SJCRH30 (cell line): Measurements from ENCODE around the gene STPG2. TPM values are rescaled to one million over a fixed set of nuclear protein-coding genes. Genes with fewer than 3 reads are reported as not detected.

Source experiments
- DNase-seq, 2 experiments: peaks; one replicate each; pipeline ENCODE4 v3.0.0-alpha.2; 2015 to 2020
- H3K27ac ChIP-seq: fragments of 250-450 bp; sonication (Bioruptor Pico); 2 replicates; pipeline ENCODE4 v1.5.1; 2020; ENCODE audit warnings: mild to moderate bottlenecking, moderate library complexity
- H3K27me3 ChIP-seq: fragments of 250-450 bp; sonication (Bioruptor Pico); 2 replicates; pipeline ENCODE4 v1.5.1; 2020; ENCODE audit warnings: mild to moderate bottlenecking, moderate library complexity
- H3K36me3 ChIP-seq: fragments of 250-450 bp; sonication (Bioruptor Pico); 2 replicates; pipeline ENCODE4 v1.5.1; 2020; ENCODE audit warnings: mild to moderate bottlenecking, moderate library complexity
- H3K4me1 ChIP-seq: fragments of 250-450 bp; sonication (Bioruptor Pico); 2 replicates; pipeline ENCODE4 v1.5.1; 2020; ENCODE audit warnings: mild to moderate bottlenecking, moderate library complexity
- H3K4me3 ChIP-seq: fragments of 250-450 bp; sonication (Bioruptor Pico); 2 replicates; pipeline ENCODE4 v1.5.1; 2020; ENCODE audit warnings: mild to moderate bottlenecking, moderate library complexity
- H3K9me3 ChIP-seq: fragments of 250-450 bp; sonication (Bioruptor Pico); replicated peaks from 2 replicates; pipeline ENCODE4 v1.5.1; 2020; ENCODE audit warnings: mild to moderate bottlenecking, moderate library complexity
- total RNA-seq: library from RNA; depleted of rRNA; stranded (reverse); fragments of >200 nt; shearing (Covaris generic); gene quantifications from 2 replicates; pipeline ENCODE4 v1.2.3, GENCODE V29; 2014; rRNA removed

The STPG2 gene
- total RNA-seq: not detected in 2 replicates

- no peaks in the 10 kb centered on the region for H3K9me3 ChIP-seq
- DNase-seq: peak; percentile 85 to 88
- peak within 1 kb of the TSS; percentile 59 for H3K4me3 ChIP-seq
- H3K27ac ChIP-seq: peak within 1 kb of the TSS; percentile 38; the same call in 1 of the 2 replicates
- H3K36me3 ChIP-seq: no peaks in the 10 kb centered on the region
- no peaks in the 10 kb centered on the region for H3K27me3 ChIP-seq
- H3K4me1 ChIP-seq: no peaks in the 10 kb centered on the region; the same call in 1 of the 2 replicates
Observed at GRCh38 chr4:98143001-98143899, at the start of gene STPG2. TSS of gene STPG2 (minus strand) at chr4:98143476.

- no peak overlapping the region for H3K4me3 ChIP-seq
- DNase-seq: no peak
- H3K27me3 ChIP-seq: no peaks in the 10 kb centered on the region
- H3K36me3 ChIP-seq: no peaks in the 10 kb centered on the region
- no peak overlapping the region for H3K27ac ChIP-seq
- no peaks in the 10 kb centered on the region for H3K4me1 ChIP-seq
- H3K9me3 ChIP-seq: no peaks in the 10 kb centered on the region; the same call in 1 of the 2 replicates
Observed at GRCh38 chr4:98185279-98185678, 42.0 kb upstream of the STPG2 start.

GRCh38 chr4:98181809-98182208 is 38.5 kb upstream of the STPG2 start:
- Histone ChIP-seq H3K27me3 (0 out of 2 replicates have a peak, but pooled peaks cover 5% of the 10 kb centered on the region), H3K4me1 (no peaks in the 10 kb centered on the region; the same call in 1 of the 2 replicates), H3K27ac (no peak overlapping the region), H3K4me3 (no peak overlapping the region), H3K36me3 (no peaks in the 10 kb centered on the region), H3K9me3 (no peaks in the 10 kb centered on the region)
- no peak for DNase-seq

GRCh38 chr4:98179951-98180350 is 36.7 kb upstream of the STPG2 start:
- H3K36me3 ChIP-seq: no peaks in the 10 kb centered on the region
- H3K4me1 ChIP-seq: no peaks in the 10 kb centered on the region; the same call in 1 of the 2 replicates
- H3K4me3 ChIP-seq: no peak overlapping the region
- H3K27me3 ChIP-seq: 0 out of 2 replicates have a peak, but pooled peaks cover 5% of the 10 kb centered on the region
- no peak overlapping the region for H3K27ac ChIP-seq
- H3K9me3 ChIP-seq: no peaks in the 10 kb centered on the region
- no peak for DNase-seq

GRCh38 chr4:98176531-98176930 is 33.3 kb upstream of the STPG2 start:
- no peak for DNase-seq
- H3K9me3 ChIP-seq: no peaks in the 10 kb centered on the region
- 0 out of 2 replicates have a peak, but pooled peaks cover 5% of the 10 kb centered on the region for H3K27me3 ChIP-seq
- H3K27ac ChIP-seq: no peak overlapping the region
- H3K4me1 ChIP-seq: no peaks in the 10 kb centered on the region; the same call in 1 of the 2 replicates
- no peaks in the 10 kb centered on the region for H3K36me3 ChIP-seq
- no peak overlapping the region for H3K4me3 ChIP-seq

GRCh38 chr4:98170035-98170434 is 26.8 kb upstream of the STPG2 start:
- Histone ChIP-seq H3K36me3 (no peaks in the 10 kb centered on the region), H3K4me1 (no peaks in the 10 kb centered on the region)

GRCh38 chr4:98166731-98167041 is 23.4 kb upstream of the STPG2 start:
- no peaks in the 10 kb centered on the region for H3K27me3 ChIP-seq
- no peaks in the 10 kb centered on the region for H3K4me1 ChIP-seq
- DNase-seq: no peak
- no peaks in the 10 kb centered on the region; the same call in 1 of the 2 replicates for H3K9me3 ChIP-seq
- no peaks in the 10 kb centered on the region for H3K36me3 ChIP-seq
- no peak overlapping the region for H3K4me3 ChIP-seq
- no peak overlapping the region for H3K27ac ChIP-seq

More at GRCh38 chr4:98170035-98170434, 26.8 kb upstream of the STPG2 start:
- Histone ChIP-seq H3K9me3 (no peaks in the 10 kb centered on the region; the same call in 1 of the 2 replicates), H3K27me3 (no peaks in the 10 kb centered on the region), H3K4me3 (no peak overlapping the region), H3K27ac (no peak overlapping the region)
- DNase-seq: no peak

GRCh38 chr4:98166025-98166730 is 22.9 kb upstream of the STPG2 start:
- DNase-seq: no peak
- Histone ChIP-seq H3K27me3 (no peaks in the 10 kb centered on the region), H3K27ac (no peak overlapping the region), H3K4me1 (no peaks in the 10 kb centered on the region), H3K9me3 (no peaks in the 10 kb centered on the region; the same call in 1 of the 2 replicates), H3K36me3 (no peaks in the 10 kb centered on the region), H3K4me3 (no peak overlapping the region)

GRCh38 chr4:98162696-98163095 is 19.4 kb upstream of the STPG2 start:
- Histone ChIP-seq H3K36me3 (no peaks in the 10 kb centered on the region), H3K27me3 (no peaks in the 10 kb centered on the region), H3K4me1 (no peaks in the 10 kb centered on the region), H3K4me3 (no peak overlapping the region), H3K9me3 (no peaks in the 10 kb centered on the region), H3K27ac (no peak overlapping the region)
- DNase-seq: no peak

- Histone ChIP-seq H3K27me3 (no peaks in the 10 kb centered on the region), H3K9me3 (no peaks in the 10 kb centered on the region), H3K27ac (no peak overlapping the region), H3K36me3 (no peaks in the 10 kb centered on the region), H3K4me1 (peaks cover 12% of the 10 kb centered on the region), H3K4me3 (no peak overlapping the region)
- DNase-seq: no peak
Observed at GRCh38 chr4:98151145-98151924, 8.1 kb upstream of the STPG2 start.

GRCh38 chr4:98150092-98150761 is 7.0 kb upstream of the STPG2 start:
- no peaks in the 10 kb centered on the region for H3K9me3 ChIP-seq
- H3K4me1 ChIP-seq: peaks cover 12% of the 10 kb centered on the region
- DNase-seq: peak in 1 of 2 experiments; percentile 28
- H3K27me3 ChIP-seq: no peaks in the 10 kb centered on the region
- no peaks in the 10 kb centered on the region for H3K36me3 ChIP-seq
- H3K27ac ChIP-seq: no peak overlapping the region
- no peak overlapping the region for H3K4me3 ChIP-seq

GRCh38 chr4:98148856-98149255 is 5.6 kb upstream of the STPG2 start:
- Histone ChIP-seq H3K27ac (no peak overlapping the region), H3K27me3 (no peaks in the 10 kb centered on the region), H3K36me3 (no peaks in the 10 kb centered on the region), H3K4me3 (no peak overlapping the region), H3K9me3 (no peaks in the 10 kb centered on the region), H3K4me1 (peaks cover 12% of the 10 kb centered on the region)
- DNase-seq: peak in 1 of 2 experiments; percentile 22

- DNase-seq: no peak
- H3K27ac ChIP-seq: no peak overlapping the region
- H3K4me1 ChIP-seq: 0 out of 2 replicates have a peak, but pooled peaks cover 2% of the 10 kb centered on the region
- no peaks in the 10 kb centered on the region for H3K9me3 ChIP-seq
- H3K36me3 ChIP-seq: no peaks in the 10 kb centered on the region
- H3K27me3 ChIP-seq: no peaks in the 10 kb centered on the region
- no peak overlapping the region for H3K4me3 ChIP-seq
Observed at GRCh38 chr4:98126141-98126540, 17.1 kb downstream of the STPG2 start.

GRCh38 chr4:98125585-98125984 is 17.7 kb downstream of the STPG2 start:
- DNase-seq: no peak
- Histone ChIP-seq H3K4me1 (0 out of 2 replicates have a peak, but pooled peaks cover 2% of the 10 kb centered on the region), H3K27ac (no peak overlapping the region), H3K9me3 (no peaks in the 10 kb centered on the region), H3K27me3 (no peaks in the 10 kb centered on the region), H3K4me3 (no peak overlapping the region), H3K36me3 (no peaks in the 10 kb centered on the region)
